Measurements from ENCODE around the gene NPLOC4.
A peak's percentile ranks its signal among the peaks of the same experiment; 100 is the strongest.

The NPLOC4 gene

DNA sequence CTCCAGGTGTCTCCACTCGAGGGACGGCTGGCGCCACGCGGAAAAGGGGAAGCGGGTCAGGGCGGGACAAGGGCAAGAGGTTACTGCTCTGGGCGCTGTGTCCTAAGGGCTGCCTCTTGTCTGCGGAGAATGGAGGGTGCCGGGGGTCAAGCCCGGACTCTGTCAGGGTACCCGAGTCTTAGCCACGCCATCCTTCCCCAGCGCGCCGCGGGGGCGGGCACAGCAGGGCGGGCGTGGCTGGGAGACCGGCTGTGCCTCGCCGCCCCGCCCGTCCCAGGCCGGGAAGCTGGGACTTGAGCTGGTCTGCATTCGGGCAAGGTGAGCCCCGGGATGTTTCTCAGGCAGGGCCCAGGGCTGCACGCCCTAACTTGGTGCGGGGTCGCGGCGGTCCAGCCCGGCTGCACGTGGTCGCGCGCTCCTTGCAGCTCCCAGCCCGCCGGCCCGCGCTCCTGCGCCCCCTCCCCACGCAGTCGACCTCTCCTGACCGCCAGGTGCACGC lies 118.1 kb downstream of the NPLOC4 start:
- DNase-seq (ENCODE audit: low read depth in 2 of 2) = no peak

DNA sequence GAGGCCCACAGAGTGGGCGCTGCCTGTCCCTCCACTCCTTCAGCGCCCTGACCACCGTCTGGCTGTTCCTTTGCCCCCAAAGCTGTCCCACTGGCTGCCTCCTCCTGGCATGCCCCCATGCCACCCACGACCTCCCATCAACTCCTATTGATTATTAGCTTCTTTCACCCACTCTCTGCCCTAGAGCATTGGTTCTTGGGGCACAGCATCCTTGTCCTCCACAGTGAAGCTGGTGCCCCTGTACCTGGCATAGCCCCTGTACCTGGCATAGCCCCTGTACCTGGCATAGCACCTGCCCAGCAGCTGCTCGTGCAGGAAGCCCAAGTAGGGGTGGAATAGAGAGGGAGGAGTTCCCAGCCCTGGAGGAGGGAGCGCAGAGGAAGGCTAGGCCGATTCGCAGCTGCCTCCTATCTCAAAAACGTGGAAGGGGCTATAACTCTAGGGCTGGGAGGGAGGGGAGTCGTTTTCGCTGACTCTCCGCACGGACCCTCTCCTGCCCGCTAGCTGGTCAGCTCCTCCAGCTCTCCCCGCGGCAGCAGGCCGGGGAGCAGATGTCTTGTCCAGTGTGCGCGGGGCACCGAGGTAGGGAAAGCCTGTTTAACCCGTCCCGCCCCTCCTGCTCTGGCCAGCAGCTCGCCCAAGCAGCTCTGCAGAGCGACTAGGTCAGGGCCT lies 118.7 kb downstream of the NPLOC4 start:
- no peak for DNase-seq (ENCODE audit: low read depth in 2 of 2)

DNA sequence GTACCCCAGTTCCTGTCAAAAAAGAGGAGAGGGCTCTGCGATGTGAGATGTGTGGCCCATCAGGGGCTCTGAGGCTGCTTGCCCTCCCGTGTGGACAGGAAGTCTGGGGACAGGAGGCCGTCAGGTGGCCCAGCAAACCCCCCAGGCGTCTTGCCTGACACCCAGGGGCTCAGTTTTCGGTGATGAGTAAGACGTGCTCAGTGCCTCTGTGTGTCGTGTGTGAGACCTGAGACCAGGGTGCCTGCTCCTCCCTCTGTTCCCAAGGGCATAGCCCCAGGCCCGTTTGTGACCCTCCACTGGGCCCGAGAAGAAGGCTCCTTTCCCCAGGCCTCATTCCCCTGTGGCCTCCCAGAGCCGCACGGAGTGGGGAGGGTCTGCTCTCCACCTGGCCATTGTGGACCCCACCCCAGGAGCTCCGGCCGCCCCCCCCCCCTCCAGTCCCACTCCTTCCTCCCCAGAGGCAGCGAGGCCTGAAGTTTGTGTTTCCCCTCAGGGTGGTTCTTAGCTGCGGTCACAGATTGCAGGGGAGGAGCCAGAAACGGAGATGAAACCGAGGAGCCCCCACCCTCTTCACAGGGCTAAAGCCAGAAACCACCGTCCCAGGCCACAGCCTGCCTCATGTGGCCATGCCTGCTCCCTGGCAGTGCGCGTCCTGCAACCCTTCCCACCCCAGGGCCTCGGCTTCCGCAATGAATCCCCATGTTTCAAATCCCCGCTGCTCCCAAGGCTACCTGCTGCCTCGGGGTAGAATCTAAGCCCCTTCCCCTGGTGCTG lies 119.4 kb downstream of the NPLOC4 start:
- DNase-seq (ENCODE audit: low read depth in 2 of 2) = no peak

DNA sequence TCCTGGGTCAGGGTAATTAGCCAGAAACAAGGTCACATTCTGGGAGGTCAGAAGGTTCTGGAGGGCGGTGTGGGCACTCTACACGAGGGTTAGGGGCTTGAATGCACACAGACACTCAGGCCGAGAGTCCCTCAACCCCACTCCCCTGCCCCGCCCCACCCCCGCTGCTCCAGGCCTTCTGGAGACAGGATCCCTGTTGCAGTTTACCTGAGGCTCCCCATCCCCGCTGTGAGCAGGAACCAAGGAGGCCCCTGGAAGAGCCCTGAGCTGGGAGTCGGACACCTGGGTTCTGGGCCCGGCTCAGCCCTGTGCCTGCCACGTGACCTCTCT lies 119.9 kb downstream of the NPLOC4 start:
- DNase-seq (ENCODE audit: low read depth in 2 of 2) = no peak

DNA sequence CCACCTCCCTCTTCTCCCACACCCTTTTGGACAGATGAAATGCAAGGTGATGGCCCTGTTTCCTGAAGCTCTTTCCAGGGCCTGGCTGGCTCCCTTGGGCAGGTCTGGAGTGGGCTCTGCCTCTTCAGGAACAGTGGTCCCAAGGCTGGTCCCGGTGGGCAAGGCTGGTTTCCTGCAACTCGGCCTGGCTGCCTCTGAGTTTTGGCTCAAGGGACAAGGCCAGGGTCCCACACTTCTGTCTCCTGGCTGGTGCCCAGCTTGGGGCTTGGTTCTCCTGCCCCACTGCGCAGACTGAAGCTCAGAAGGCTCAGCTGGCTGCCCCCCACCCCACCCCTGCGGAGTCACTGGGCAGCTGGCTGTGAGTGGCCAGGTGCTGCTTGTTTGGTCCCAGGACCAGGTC lies 120.5 kb downstream of the NPLOC4 start:
- no peak for DNase-seq (ENCODE audit: low read depth in 2 of 2)

DNA sequence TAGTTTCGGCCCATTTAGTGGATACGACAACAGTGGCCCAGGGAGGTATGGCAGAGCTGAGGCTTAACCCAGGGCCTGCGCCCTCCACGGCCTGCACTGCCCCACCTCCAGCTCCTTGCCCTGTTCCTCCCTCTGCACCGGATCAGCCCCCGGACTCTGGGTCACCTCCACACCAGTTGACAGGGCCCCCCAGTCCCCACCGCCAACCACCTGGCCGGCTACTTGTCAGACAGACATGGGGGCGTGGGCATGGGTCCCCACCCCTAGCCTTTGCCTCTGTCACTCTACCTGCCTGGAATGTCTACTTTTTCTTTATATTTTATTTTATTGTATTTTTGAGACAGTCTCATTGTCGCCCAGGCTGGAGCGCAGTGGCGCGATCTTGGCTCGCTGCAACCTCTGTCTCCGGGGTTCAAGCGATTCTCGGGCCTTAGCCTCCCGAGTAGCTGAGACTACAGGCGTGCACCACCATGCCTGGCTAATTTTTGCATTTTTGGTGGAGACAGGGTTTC lies 121.3 kb downstream of the NPLOC4 start:
- no peak for DNase-seq (ENCODE audit: low read depth in 2 of 2)

DNA sequence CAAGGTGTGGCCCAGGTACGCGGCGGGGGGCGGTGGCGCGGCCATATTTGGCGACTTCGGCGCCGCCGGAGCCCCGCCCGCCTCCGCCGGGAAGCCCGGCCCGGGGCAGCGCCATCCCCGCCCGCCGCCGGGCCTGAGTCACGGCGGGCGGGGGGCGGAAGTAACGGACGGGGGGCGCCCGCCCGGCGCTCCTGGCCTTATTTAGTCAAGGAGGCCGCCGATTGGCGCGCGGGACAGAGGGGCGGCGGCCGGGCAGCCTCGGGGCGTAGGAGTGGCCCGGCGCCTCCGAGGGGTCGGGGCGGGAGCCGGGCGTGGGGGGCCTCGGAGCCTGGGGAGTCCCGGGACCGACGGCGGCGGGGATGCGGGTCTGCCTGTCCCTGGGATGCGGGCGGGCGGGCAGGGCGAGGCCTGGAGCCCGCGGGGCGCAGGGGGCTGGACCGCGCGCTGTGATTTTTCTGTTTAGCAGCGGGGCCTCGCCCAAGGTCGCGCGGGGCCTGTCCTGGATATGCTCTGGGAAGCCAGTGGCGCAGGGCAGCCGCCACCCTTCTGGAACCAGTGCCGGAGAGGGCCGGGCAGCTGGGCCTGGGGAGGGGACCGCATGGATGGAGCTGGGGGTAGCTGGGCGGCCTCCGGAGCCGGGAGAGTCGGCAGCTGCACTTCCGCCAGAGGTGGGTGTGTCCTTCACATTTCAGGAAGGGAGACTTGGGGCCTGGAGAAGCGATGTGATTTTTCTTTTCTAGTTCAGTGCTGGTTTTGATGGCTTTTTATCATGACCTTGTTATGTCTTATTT lies 122.0 kb downstream of the NPLOC4 start:
- peak; percentile 53 to 64 for DNase-seq (ENCODE audit: low read depth in 2 of 2)

DNA sequence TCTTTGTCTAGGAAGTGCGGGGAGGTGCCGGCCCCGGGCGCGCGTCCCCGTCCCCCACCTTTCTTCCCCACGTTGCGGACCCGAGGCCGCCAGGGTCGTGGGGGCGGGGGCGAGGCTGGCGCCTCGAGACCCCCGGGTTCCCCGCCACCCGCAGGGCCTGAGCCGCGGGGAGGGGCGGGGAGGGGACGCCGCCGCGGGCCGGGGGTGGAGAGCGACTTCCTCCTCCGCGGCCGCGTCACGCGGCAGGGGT lies 122.5 kb downstream of the NPLOC4 start:
- DNase-seq (ENCODE audit: low read depth in 2 of 2) = no peak

DNA sequence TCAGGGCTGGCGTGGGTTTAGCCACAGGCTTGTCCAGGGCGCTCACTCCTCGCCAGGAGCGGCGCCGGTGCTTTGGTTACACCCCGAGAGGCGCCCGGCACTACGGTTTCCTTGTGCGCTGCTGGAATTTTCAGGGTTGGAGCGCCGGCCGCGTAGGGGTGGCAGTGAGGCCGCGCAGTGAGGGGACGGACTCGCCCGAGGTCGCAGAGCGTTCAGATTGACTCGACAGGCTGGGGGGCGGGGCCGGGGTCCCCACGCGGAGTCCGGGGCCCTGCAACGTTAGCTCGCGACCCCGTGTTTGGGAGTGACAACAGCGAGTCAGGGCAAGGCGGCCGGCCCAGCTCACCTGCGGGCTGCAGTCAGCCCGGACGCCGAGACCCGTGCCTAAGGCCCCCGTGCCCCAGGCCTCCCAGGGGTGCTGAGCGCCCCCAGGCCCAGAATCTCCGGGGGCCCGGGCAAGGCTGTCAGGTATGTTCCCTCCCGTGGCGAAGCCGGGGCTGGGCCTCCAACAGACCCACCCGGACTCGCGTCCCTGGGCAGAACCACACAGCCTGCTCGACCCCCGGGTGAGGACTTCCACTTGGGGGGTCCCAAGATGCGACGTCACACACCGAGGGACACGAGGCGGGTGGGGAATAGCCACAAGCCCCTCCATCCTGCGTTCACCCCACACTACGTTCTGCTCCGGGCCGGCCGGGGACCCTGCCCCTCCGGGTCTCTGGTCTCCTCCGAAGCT lies 123.0 kb downstream of the NPLOC4 start:
- no peak for DNase-seq (ENCODE audit: low read depth in 2 of 2)

DNA sequence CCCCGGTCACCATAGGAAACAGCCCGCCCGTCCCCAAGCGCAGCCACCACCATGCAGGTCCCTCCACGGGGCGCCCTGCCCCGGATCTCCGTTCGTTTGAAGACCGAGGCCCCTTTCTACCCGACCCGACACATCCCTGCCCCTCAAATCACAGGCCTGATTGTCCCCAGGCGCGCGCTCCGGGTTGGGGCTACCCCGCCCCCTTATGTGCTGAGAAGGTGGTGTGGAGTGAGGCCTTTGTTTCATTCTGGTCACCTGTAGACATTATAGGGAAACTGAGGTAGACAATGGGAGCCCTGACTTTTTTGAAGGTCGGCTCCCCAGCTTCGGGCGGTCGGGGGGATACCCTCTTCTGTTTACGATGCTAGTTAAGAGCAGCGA lies 123.5 kb downstream of the NPLOC4 start:
- peak in 1 of 2 donors; percentile 39 for DNase-seq (ENCODE audit: low read depth in 2 of 2)

DNA sequence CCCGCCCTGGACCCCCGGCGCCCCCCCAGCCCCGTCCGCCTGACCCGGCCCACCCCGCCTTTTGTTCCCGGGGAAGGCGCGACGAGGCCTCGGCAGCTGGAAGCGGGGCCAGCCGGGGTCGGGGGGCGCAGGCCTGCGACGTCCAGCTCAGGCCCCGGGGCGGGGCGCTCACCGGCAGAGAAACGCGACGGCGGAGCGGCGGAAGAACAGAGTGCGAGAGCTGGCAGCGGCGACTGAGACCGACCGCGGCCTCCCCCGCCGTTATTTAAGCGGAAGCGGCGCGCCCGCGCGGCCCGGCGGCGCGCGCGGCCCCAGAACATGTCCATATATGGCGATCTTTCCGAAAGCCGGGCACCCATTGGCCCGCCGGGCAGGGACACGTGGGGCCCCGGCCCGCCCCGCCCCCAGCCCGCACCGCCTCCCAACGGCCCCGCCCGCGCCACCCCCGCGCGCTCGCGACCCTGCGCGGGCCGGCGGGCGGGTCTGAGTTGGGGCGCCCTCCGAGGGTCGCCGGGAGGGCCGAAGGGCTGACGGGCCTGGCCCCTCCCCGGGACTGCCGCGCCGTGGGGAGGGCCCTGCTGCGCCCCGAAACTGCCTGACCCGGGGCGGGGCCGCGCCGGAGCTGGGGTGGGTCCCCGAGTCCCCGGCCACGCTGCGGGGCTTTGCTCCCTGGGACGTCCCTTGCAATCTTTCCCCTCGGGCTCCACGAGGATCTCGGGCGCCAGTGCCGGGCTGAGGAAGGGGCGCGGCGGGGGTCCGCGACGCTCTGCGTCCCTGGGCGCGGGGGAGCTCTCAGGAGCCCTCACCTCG lies 124.1 kb downstream of the NPLOC4 start, which contains the start of gene ACTG1:
Gene ACTG1, minus strand, starts transcription at position 238 of the 810 bp plus-strand sequence. CDS start 445 bp downstream, outside the sequence.
- peak; percentile 82 to 89 for DNase-seq (ENCODE audit: low read depth in 2 of 2)

DNA sequence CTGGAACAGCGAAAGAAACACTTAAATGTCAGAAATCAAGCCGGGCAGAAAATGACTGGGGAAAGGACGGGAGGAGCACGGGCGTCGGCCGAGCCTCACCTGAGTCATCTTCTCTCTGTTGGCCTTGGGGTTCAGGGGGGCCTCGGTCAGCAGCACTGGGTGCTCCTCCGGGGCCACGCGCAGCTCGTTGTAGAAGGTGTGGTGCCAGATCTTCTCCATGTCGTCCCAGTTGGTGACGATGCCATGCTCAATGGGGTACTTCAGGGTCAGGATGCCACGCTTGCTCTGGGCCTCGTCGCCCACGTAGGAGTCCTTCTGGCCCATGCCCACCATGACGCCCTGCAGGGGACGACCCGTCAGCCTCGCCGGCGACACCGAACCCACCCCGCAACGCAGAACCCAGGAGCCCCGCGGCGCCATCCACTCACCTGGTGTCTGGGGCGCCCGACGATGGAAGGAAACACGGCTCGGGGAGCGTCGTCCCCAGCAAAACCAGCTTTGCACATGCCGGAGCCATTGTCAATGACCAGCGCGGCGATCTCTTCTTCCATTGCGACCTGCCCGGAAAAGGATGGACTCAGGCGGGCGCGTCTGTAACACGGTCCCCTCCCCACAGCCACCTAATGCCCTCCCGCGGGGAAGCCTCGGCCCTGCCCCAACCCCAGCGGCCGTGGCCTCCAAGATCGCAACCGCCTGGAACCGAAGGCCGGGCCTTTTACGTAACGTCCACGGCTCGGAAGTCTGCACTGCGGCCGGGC lies 124.9 kb downstream of the NPLOC4 start:
- DNase-seq (ENCODE audit: low read depth in 2 of 2) = no peak

DNA sequence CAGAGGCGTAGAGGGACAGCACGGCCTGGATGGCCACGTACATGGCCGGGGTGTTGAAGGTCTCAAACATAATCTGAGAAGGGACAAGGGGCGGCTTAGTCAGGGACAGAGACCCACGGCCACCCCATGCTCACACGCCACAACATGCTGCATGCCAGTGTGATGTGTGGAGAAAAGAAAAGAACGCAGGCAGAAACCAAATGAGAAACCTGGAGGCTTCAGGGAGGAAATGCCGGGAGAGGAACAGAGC lies 125.4 kb downstream of the NPLOC4 start:
- no peak for DNase-seq (ENCODE audit: low read depth in 2 of 2)

DNA sequence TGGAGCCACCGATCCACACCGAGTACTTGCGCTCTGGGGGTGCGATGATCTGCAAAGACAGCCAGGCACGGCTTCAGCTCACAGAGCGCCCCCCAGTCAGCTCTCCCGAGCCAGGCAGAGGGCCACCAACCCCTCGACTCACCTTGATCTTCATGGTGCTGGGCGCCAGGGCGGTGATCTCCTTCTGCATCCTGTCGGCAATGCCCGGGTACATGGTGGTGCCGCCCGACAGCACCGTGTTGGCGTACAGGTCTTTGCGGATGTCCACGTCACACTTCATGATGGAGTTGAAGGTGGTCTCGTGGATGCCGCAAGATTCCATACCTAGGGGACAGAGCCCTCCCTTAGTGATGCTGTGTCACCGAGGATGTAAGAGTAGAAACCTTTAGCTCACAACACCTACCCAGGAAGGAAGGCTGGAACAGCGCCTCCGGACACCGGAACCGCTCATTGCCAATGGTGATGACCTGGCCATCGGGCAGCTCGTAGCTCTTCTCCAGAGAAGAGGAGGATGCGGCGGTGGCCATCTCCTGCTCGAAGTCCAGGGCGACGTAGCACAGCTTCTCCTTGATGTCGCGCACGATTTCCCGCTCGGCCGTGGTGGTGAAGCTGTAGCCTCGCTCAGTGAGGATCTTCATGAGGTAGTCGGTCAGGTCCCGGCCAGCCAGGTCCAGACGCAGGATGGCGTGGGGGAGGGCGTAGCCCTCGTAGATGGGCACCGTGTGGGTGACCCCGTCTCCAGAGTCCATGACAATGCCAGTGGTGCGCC lies 125.9 kb downstream of the NPLOC4 start:
- DNase-seq (ENCODE audit: low read depth in 2 of 2) = no peak

DNA sequence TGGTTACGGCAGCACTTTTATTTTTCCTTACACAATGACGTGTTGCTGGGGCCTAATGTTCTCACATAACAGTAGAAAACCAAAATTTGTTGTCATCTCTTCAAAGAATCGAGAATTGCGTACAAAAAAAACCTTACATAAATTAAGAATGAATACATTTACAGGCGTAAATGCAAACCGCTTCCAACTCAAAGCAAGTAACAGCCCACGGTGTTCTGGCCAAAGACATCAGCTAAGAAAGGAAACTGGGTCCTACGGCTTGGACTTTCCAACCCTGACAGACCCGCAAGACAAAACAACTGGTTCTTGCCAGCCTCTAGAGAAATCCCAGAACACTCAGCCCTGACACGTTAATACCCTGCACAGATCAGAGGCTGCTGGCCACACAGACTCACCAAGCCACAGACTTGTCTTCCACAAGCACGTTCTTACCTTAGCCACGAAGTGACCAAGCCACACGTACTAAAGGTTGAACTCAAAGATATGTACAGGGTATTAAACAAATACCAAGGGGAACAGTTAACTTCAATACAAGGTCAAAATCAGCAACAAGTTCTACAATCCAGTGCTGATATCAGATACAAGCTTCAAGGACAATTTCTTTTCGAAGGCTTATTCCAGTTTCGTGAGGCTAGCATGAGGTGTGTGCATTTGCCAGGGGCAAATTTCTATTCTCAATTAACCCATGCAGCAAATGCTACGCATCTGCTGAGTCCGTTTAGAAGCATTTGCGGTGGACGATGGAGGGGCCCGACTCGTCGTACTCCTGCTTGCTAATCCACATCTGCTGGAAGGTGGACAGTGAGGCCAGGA lies 126.7 kb downstream of the NPLOC4 start:
- DNase-seq (ENCODE audit: low read depth in 2 of 2) = no peak

DNA sequence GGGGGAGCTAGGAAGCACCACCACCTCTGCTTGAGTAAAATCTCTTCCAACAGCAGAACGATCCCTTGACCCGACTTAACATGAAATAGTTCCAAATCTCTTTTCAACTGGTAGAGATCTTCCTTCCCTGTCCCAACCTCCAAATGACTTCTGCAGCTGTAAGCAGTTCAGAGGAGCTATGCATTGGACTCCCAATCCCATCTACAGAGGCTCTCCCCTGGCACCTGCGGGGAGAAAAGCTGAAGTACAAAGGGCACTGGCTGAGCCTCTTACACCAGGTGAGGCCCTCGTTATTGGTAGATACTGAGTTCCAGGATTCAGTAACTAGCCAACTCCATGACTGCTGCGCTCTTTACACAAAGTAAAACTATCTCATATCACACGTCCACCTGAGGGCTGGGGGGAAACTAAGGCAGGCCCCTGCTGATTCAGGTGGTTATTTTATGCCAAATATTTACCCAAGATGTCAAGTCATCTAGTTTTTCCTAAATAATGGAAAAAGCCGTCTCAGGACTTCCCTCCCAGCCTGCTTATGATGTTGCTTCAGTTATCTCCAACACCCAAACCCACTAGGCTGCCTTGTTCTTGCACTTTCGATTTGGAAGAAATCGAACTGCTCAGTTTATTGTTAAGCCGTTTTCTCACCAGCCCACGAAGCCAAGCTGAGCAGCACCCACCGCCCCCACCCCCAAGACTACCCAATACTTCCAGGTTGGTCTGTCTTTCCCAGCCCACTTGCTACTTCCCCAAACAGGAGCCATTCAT lies 127.5 kb downstream of the NPLOC4 start:
- no peak for DNase-seq (ENCODE audit: low read depth in 2 of 2)

DNA sequence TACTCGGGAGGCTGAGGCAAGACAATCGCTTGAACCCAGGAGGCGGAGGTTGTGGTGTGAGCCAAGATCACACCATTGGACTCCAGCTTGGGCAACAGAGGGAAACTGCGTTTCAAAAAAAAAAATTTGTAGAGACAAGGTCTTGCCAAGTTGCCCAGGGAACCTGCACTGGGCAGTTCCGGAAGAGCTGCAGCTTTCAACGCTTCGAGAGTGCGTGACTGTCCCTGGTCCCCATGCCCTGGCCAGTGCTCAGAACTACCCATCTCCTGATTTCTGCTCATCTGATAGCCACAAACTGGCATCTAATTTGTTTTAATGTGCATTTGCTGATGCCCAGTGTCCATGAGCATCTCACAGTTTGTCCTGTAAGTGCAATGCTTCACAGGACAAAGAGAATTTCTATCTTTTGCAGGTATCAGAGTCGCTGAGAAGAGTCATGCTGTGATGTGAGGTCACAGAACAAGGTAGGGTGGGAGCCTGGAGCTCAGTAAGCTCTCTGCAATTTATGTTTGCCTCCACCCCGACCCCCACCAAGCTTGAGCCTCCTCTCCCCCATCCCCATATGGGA lies 128.2 kb downstream of the NPLOC4 start:
- no peak for DNase-seq (ENCODE audit: low read depth in 2 of 2)

All from stimulated activated CD8-positive, alpha-beta memory T cell treated with anti-CD3 and anti-CD28 coated beads, Interleukin-15, amount 100 ng/mL, for 4 hours (primary cell).